Peyer's patch (tissue), 4 donors: ENCODE results near the gene GRIK3.

Experiments used
- POLR2A ChIP-seq, 2 donors: fragments of 450-650 bp; IDR thresholded peaks; one replicate each; pipeline ENCODE4 v1.5.1; 2017; ENCODE audit warnings: antibody characterized with exemption in 2 of 2, mild to moderate bottlenecking in 2 of 2, moderate library complexity in 2 of 2
- TF ChIP-seq, protein P1 (sequence below), 6 experiments: fragments of 450-650 bp in 4 of 6; fragments of 200-600 bp in 2 of 6; sonication (generic) in 1 of 6; IDR thresholded peaks; one replicate each; pipeline ENCODE4 v1.5.1; 2017 to 2019; ENCODE audit warnings: antibody characterized with exemption in 6 of 6, mild to moderate bottlenecking in 3 of 6, moderate library complexity in 1 of 6

DNA sequence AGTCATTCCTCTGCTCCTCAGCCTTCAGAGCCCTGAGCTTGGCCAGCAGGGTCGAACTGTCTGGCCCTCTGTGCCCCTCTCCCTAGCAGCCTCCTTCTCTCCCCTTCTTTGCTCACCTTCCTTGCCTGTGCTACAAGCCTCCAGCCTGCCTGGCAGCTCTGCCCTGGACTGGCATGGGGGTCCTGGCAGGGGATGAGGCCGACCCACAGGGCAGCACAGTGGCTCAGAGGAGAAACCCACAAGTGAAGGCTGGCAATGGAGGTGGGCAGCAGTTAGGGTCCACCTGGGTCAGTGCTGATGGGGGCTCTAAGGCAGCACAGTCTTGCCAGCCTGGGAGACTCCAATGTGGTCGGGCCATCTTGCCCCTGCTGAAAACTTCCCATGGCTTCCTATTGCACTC lies 274.2 kb downstream of the GRIK3 start:
- TF ChIP-seq POLR2A (IDR thresholded peaks at IDR 0.05), result no peak
- TF ChIP-seq, protein P1, sequence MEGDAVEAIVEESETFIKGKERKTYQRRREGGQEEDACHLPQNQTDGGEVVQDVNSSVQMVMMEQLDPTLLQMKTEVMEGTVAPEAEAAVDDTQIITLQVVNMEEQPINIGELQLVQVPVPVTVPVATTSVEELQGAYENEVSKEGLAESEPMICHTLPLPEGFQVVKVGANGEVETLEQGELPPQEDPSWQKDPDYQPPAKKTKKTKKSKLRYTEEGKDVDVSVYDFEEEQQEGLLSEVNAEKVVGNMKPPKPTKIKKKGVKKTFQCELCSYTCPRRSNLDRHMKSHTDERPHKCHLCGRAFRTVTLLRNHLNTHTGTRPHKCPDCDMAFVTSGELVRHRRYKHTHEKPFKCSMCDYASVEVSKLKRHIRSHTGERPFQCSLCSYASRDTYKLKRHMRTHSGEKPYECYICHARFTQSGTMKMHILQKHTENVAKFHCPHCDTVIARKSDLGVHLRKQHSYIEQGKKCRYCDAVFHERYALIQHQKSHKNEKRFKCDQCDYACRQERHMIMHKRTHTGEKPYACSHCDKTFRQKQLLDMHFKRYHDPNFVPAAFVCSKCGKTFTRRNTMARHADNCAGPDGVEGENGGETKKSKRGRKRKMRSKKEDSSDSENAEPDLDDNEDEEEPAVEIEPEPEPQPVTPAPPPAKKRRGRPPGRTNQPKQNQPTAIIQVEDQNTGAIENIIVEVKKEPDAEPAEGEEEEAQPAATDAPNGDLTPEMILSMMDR (IDR thresholded peaks at IDR 0.05), result no peak
